Sigmoid colon (tissue), 4 donors: ENCODE measurements around the gene ZC3H13.

ENCODE experiments used
- CTCF ChIP-seq, 4 experiments: fragments of 450-650 bp in 3 of 4; fragments of 200-600 bp in 1 of 4; IDR thresholded peaks; one replicate each; pipeline ENCODE4 v1.5.1; 2016 to 2019; ENCODE audit warnings: antibody characterized with exemption in 4 of 4, mild to moderate bottlenecking in 3 of 4, moderate library complexity in 2 of 4
- EP300 ChIP-seq, 4 donors: sonication (generic); formaldehyde crosslinking; IDR thresholded peaks; one replicate each; pipeline ENCODE4 v1.6.1; 2017; ENCODE audit warnings: antibody characterized with exemption in 4 of 4
- POLR2A ChIP-seq, 2 donors: fragments of 450-650 bp; IDR thresholded peaks; one replicate each; pipeline ENCODE4 v1.6.1; 2016; ENCODE audit warnings: antibody characterized with exemption in 2 of 2, mild to moderate bottlenecking in 2 of 2, moderate library complexity in 2 of 2
- POLR2AphosphoS5 ChIP-seq, 4 donors: sonication (generic); formaldehyde crosslinking; IDR thresholded peaks; one replicate each; pipeline ENCODE4 v1.6.1; 2017; ENCODE audit warnings: antibody characterized with exemption in 4 of 4

- TF ChIP-seq CTCF (IDR thresholded peaks at IDR 0.05) (no peak), POLR2AphosphoS5 (IDR thresholded peaks at IDR 0.05) (no peak), POLR2A (IDR thresholded peaks at IDR 0.05) (no peak), EP300 (IDR thresholded peaks at IDR 0.05) (no peak)
These were observed 841 bp upstream of the ZC3H13 start for GRCh38 chr13:46053162-46054012.
